HG03565 (cell line): ENCODE data around the gene VASP.
A peak's percentile ranks its signal among the peaks of the same experiment; 100 is the strongest.
"Not testable (repeated sequence)": the region's sequence is repeated elsewhere in the genome, so short reads cannot be mapped to it uniquely, and the experiment has no call there.

ENCODE experiments used
- ATAC-seq: cut with Tn5 transposase; IDR thresholded peaks from one replicate; pipeline ENCODE4 v1.9.1; 2021; ENCODE audit warnings: mild to moderate bottlenecking, moderate library complexity; ENCODE audit not compliant: unreplicated experiment

Gene VASP

DNA sequence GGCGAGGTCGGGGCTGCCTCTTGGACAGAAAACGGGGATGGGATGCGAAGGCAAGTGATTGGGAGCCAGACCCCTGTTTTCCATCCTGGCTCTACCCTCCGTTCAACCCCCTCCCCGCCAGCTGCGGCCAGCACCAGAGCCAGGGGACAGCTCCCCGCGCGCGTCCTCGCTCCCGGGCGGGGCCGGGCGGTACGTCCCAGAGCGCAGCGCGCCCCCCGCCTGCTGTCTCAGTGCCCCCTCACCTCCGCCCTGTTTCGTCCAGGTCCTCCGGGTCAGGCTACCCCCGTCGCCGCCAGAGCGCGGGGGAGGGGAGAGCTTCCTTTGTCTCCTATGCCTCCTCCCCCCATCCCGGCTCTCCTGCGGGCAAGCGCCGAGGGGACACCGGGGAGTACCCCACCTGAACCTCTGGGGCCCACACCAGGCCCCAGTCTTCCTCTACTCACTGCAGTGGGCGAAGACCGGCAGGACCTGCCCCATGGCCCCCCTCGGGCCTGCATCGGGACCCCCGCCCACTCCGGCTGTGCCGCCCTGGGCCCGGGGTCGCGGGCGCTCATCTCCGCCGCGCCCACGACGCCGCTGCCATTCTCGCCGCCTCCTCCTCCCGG, 10.8 kb upstream of the VASP start:
- no peak for ATAC-seq

DNA sequence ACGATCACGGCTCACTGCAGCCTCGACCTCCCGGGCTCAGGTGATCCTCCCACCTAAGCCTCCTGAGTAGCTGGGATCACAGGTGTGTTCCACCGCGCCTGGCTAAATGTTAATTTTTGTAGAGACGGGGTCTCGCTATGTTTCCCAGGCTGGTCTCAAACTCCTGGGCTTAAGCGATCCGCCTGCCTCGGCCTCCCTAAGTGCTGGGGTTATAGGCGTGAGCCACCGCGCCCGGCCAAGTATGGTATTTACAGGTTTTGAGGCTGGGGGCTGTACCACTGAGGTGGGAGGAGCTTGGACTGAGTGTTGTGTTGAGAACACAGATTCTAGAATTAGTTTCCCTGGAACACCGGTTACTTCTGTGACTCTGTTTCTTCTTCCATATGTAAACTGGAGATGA, 9.5 kb upstream of the VASP start:
- no peak for ATAC-seq

DNA sequence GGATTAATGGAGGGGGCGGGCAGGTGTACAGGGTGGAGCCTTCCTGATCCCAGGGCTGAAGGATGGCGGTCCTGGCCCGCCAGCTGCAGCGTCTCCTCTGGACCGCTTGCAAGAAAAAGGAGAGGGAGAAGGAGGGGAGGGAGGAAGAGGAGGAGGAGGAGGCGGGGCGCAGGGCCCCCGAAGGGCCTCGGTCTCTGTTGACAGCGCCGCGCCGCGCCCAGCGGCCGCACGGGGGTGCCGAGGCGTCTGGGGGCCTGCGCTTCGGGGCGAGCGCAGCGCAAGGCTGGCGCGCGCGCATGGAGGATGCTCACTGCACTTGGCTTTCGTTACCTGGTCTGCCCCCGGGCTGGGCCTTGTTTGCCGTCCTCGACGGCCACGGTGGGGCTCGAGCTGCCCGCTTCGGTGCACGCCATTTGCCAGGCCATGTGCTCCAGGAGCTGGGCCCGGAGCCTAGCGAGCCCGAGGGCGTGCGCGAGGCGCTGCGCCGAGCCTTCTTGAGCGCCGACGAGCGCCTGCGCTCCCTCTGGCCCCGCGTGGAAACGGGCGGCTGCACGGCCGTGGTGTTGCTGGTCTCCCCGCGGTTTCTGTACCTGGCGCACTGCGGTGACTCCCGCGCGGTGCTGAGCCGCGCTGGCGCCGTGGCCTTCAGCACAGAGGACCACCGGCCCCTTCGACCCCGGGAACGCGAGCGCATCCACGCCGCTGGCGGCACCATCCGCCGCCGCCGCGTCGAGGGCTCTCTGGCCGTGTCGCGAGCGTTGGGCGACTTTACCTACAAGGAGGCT, 8.7 kb upstream of the VASP start, which contains the start of gene PPM1N:
Gene PPM1N, plus strand, starts transcription at position 33 of the 785 bp plus-strand sequence. Its CDS starts 30 bp downstream, at position 63.
- ATAC-seq: no peak

DNA sequence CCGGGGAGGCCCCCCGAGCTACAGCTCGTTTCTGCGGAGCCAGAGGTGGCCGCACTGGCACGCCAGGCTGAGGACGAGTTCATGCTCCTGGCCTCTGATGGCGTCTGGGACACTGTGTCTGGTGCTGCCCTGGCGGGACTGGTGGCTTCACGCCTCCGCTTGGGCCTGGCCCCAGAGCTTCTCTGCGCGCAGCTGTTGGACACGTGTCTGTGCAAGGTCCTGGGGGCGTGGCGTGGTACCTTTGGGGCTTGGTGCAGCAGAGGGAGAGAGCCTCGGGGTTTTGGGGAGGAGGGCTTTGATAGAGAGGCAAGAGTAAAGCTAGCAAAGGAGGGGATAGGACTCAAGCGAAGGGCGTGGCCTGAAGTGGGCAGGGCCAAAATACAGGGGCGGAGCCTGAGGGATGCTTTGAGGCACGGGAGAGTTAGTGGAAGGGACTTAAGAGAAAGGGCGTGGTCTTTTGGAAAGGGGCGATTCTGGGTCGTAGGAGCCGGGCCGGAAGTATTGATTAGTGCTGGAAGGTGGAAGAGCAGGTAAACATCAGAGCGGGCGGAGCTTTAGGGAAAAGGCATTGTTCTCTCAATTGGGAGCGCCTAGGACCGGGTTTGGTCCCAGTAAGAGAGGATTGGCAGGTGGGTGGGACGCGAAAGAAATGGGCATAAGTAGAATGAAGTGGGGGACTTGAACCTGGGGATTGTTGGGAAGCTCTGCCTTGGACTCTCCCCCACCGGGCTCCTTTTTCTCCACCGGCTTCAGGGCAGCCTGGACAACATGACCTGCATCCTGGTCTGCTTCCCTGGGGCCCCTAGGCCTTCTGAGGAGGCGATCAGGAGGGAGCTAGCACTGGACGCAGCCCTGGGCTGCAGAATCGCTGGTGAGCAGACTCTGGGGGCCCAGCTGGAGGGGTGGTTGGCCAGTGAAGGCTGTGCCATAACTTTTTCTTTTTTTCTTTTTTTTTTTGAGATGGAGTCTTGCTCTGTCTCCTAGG, 7.8 kb upstream of the VASP start:
- no peak for ATAC-seq

DNA sequence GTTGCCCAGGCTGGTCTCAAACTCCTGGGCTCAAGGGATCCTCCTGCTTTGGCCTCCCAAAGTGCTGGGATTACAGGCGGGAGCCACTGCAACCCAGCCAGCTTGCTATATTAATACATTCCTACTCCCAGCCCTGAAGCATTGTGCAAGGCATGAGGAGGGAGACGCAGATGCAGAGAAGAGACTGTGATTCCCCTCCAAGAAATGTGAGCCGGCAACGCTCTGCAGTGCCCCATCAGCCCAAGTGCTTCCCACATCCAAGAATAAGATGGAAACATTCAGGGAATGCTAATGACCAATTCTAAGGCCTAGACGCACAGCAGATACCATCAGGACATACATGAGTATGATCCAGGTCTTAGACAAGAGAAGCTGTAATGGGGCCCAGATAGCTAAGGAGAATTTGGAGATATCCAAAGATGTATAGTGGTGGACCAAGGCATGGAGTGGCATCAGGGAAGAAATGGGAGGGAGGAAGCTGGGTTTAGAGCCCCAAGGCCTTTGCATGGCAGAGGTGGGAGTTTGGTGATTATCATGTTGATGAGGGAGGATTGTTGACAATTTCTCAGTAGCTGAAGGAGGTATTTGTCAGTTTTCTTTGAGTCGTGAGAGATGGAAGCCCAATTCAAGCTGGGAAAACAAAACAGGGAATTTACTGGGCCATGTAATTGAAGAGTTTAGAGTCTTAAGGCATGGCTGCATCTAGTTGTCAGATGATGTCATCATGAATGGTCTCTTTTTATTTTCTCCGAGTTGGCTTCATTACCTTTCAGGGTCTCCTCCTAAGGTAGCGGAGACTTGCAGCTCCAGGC, 6.2 kb upstream of the VASP start:
- no peak for ATAC-seq

DNA sequence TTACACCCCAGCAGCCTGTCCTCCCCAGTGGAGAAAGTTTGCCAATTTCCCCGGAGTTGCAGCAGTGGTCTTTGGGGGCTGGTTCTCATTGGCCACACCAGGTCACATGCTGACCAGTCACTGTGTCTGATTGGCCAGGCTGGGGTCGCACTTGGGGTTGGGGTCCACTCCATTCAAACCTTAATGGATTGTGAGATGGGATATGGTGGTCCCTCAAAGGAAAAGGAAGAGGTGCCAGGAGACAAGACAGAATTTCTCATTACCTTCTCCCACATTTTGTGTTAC, 5.6 kb upstream of the VASP start:
- ATAC-seq: no peak

DNA sequence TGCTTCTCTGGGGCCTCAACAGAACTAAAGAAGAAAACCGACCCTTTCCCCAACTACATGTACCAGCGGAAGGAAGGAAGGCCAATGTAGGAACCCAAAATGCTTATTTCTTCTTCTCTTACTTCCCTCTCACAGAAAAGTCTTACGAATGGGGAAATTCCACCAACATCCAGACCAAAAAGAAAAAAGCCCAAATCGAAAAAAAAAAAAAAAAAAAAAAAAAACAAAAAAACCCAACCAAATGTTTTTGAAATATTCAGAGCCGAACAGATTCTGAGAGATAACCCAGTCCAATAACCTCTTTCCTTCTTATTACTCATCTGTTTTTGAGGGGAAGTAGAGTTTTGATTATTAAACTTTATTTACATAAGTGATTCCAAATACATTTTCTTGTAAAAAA, 5.2 kb upstream of the VASP start:
- no peak for ATAC-seq

DNA sequence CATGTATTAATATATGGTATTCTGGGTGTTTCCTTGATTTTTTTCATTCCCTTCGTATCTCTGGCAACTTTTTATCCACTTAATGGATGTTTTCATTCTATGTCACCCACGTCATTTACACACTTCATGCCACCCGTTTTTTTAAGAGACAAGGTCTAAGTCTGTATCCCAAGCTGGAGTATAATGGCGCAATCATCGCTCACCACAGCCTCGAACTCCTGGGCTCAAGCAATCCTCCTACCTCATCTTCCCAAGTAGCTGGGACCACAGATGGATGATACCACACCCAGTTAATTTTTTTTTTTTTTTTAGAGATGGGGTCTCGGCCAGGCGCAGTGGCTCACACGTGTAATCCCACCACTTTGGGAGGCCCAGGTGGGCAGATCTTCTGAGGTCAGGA, 3.4 kb upstream of the VASP start:
- no peak for ATAC-seq

DNA sequence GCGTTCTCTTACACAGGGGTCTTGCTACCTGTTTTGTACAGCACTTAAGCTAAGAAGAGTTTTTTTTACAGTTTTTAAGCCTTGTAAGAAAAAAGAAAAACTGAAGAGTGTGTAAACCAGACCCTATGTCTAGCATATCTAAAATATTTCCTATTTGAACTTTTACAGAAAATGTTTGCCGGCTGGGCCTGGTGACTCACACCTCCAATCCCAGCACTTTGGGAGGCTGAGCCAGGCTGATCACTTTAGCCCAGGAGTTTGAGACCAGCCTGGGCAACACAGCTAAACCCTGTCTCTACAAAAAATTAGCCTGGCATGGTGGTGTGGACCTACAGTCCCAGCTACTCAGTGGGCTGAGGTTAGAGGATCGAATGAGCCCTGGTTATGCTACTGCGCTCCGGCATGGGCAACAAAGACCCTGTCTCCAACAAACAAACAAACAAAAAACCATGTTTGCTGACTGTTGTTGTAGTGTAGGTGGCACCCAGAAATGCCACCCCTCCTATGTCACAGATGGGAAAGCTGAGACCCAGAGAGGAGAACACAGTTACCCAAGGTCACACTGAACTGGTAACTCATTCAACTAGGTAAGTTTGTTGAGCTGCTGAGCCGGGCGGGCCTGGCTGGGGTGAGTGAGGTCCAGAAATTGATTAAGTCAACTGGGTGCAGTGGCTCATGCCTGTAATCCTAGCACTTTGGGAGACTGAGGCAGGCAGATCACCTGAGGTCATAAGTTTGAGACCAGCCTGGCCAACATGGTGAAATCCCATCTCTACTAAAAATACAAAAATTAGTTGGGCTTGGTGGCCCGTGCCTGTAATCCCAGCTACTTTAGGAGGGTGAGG, 1.9 kb upstream of the VASP start:
- no peak for ATAC-seq

DNA sequence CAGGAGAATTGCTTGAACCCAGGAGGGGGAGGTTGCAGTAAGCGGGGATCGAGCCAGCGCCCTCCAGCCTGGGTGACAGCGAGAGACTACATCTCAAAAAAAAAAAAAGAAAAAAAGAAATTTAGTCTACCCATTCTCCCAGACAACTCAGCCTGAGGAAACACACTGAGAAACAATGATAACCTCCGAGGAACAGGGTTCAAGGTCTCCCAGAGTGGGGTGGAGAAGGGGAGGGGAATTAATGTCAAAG, 1.4 kb upstream of the VASP start:
- ATAC-seq: no peak

DNA sequence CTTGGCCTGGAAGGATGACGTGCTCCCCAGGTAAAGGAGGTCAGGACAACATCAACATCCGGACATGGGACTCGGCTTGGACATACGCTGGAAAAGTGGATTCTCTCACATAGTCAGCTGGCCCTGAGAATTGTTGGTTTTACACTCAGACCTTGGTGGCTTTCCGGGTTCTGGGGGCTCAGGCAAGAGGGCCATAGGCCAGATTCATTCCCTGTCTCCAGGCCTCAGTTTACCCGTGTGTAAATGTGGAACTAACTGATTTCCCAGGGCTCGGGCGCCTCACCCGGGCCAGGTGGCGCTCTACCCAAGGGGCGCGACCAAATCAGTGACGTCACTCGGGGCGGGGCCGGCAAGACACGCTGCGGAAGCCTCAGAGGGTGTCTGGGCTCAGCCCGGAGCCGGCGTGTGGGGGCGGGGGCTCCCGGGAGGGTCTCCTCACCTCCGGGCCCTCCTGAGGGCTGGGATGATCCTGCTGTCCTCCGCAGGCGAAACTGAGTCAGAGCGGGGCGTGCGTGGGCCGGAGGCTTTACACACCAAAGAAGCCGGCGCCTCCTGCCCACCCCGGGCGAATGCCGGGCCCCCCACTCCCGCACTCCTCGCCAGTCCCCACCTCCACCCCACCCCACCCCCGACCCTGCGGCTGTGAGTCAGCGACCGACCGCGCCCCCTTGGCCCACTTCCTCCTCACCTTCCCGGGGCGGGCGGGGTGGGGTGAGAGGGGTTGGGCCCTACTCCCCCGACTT, 862 bp upstream of the VASP start:
- peak; percentile 48 for ATAC-seq

DNA sequence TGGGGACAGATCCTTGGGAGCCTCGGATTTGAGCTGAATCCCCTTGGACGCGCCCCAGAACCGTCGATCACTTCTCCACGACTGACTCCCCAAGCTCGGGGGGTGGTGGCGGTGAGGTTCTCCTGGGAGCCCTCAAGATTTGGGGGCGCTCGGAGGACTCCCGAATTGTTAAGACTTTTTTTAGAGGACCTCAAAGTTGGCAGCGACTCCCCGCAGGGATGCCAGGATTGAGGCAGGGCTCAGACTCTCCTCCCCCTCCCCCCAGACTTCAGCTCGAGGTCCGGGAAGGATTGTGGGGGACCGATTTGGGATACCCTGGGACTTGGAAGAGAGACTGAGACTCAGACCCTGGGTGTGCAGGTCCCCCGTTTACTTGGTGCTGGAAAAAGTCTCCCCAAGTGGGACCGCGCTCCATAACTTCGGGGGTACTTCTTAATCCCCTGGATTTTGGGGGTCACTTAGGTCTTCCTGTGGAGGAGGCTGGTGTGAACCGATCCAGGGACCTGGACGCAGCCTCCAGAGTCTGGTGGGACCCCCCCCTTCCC, 665 bp downstream of the VASP start:
- ATAC-seq: no peak

DNA sequence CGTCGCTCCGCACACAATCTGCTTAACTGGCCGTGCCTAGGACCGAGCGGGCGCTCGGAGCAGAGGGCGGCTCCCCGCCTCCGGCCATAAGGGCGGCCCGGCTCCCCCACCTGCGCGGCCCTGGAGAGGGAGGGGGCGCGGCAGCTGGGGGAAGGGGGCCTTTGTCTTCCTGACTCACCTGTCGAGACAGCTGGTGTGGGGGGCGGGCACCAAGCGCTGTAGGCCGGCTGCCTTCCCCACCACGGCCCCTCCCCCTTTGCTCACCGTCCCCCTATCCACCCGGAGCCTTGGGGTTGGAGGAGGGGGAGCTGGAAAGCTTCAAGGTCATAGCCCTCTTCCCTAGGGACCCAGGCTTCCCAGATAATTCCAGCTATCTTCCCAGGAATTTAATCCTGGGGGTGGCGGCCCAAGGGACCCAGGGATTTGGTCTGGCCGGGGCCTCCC, 1.2 kb downstream of the VASP start:
- no peak for ATAC-seq

DNA sequence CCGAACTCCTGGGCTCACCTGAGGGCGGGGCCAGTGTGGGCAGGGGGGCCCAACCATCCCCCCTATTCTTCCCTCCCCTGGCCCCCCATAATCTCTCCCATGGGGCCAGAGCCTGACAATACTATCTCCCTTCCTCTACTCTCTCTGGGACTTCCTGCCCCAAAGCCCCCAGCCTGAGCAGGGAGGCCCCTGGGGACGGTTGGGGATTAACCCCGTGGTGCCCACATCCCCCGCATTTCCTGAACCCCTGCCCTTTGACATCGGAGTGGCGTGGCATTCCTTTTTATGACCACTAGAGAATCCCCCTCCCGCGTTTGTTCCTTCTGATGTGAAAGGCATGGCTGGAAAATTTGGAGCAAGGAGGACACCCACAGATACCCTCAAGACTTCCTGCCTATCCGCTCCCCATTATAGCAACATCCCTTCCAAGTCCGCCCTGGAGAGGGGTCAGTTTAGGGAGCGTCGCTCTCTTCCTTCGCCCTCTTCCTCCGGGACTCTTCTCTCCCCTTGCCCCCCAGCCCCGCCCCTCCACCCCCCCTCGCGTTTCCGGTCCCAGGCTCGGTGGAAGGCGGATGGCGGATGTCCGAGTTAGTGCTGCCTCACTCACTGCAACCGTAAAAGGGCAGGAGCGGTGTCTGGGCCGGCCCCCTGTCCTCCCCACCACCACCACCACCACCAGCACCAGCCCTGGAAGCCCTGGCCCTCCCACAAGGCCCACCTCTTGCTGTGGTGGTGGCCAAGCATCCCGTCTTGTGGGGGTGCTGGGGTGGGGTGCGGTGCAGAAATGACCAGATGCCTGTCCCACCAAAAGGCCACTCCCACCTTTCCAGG, 1.8 kb downstream of the VASP start:
- no peak for ATAC-seq

DNA sequence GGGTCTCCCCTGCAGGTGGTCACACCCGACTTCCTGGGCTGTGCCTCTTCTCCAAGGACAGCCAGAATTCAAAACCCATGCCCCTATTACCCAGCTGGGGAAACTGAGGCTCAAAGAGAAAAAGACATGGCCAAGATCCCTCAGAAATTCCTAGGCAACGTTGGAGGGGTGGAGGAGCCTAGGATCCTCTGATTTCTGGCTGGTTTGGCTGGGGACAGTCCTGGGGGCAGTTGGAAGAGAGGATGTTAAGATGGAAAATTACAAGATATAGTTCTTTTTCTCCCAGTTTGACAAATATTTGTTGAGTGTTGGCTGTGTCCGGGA, 2.4 kb downstream of the VASP start:
- no peak for ATAC-seq

DNA sequence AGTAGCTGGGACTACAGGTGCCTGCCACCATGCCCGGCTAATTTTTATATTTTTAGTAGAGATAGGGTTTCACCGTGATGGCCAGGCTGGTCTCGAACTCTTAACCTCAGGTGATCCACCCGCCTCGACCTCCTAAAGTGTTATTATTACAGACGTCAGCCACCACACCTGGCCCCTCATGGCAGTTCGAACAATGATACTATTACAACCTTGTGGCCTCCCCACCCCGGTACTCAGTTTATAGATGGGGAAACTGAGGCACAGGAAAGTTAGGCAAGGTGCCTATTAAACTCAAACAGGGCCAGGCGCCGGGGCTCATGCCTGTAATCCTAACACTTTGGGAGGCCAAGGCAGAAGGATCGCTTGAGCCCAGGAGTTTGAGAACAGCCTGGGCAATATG, 3.1 kb downstream of the VASP start:
- not testable (repeated sequence) for ATAC-seq

DNA sequence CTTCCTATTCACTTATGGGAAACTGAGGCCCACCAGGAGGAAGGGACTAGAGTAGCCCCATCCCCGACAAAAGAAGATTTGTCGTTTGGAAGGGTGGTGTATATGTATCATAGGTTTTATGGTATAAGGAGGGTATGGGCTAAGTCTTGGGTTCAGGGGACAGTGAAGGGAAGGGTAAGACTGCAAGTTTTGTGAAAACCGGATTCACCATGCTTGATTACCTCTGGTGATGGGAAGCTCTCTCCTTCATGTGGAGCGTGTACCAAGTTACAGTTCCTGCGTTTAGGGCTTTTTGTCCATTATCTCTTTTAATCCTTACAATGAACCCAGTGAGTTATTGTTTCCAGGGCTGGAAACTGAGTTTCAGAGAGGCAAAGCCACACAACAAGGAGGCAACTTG, 3.8 kb downstream of the VASP start:
- ATAC-seq: no peak

DNA sequence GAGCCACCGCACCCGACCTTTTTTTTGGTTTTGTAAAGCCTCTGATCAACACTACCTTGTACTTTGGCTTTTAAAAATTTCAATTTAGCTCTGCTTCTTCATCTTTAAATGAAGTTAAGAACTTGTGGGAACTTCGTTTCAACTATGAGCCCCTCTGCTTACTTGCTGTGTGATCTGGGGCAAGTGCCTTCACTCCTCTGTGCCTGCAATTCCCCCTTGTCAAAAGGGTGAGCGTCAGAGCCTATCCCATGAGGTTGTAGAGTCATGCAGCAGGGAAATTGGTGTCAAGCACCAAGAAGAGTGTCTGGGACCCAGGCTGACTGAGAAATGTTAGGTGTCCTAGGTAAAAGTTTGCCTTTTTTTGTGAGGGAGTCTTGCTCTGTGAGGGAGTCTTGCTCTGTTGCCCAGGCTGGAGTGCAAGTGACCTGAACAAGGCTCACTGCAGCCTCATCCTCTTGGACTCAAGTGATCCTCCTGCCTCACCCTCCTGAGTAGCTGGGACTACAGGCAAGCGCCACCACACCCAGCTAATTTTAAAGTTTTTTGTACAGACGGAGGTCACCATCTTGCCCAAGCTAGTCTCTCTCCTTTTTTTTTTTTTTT, 5.7 kb downstream of the VASP start:
- no peak for ATAC-seq
